Omental fat pad (tissue), 4 donors: ENCODE data around the gene GFPT2. TPM values are rescaled to one million over a fixed set of nuclear protein-coding genes. Genes with fewer than 3 reads are reported as not detected.
A peak's percentile ranks its signal among the peaks of the same experiment; 100 is the strongest.

Experiments used
- ATAC-seq: fragments of 150-250 bp; one replicate; pipeline ENCODE4 v1.9.1; 2016; ENCODE audit warnings: mild to moderate bottlenecking, moderate library complexity; ENCODE audit not compliant: low FRiP score
- DNase-seq: peaks from one replicate; pipeline ENCODE4 v3.0.0-alpha.2; 2019; ENCODE audit warnings: low spot score
- CTCF ChIP-seq, 3 donors: fragments of 450-650 bp; IDR thresholded peaks; one replicate each; pipeline ENCODE4 v1.5.1; 2016 to 2017; ENCODE audit warnings: antibody characterized with exemption in 3 of 3, mild to moderate bottlenecking in 3 of 3, moderate library complexity in 2 of 3
- total RNA-seq, 4 donors: library from RNA; depleted of rRNA; stranded (reverse); fragments of >200 nt; gene quantifications; one replicate each; pipeline ENCODE4 v1.1.0, GENCODE V29; 2016

GFPT2 gene
- total RNA-seq, 4 donors from 2014 or later = 42.3 to 553 (median 270) TPM

- no peak for DNase-seq
- TF ChIP-seq CTCF (IDR thresholded peaks at IDR 0.05) = no peak
- no peak for ATAC-seq
Observed at GRCh38 chr5:180373454-180373853, 20.3 kb upstream of the GFPT2 start.

GRCh38 chr5:180371949-180372348, 18.8 kb upstream of the GFPT2 start:
- no peak for TF ChIP-seq CTCF (IDR thresholded peaks at IDR 0.05)
- ATAC-seq = no peak
- no peak for DNase-seq

DNA sequence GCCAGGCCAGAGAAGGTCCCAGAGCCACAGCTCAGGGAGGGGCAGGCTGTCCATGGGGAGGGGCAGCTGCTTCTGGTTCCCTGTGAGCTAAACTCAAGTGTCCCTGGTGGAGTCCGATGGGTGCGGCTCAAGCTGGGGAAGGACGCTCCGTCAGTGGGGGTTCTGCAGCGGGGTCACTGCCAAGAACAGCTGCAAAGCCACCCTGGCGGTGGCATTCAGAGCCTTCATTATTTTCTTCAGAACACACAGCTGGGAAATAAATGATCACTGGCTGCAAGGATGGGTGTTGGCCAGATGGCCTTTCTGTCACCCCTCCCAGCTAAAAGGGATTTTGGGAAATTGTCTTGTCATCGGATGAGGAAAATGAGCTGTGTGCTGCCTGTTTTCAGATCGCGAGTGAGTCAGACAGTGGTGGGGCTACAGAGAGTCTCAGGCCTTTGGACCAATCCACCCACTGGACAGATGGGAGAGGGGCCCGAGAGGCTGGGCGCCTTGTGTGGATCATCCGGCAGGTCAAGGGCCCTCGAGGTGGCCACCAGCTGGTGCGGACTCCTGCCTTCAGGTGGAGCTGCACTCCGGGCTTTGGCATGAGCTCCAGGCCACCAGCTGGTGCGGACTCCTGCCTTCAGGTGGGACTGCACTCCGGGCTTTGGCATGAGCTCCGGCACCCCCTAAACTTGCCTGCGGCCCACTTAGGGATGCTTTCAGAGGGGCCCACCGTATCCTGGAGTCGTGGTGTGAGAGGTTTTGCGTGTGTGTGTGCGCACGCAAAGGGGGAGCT, 17.9 kb upstream of the GFPT2 start:
- no peak for TF ChIP-seq CTCF (IDR thresholded peaks at IDR 0.05)
- no peak for DNase-seq
- ATAC-seq = peak; percentile 23

- no peak for DNase-seq
- no peak for TF ChIP-seq CTCF (IDR thresholded peaks at IDR 0.05)
- ATAC-seq = no peak
Observed at GRCh38 chr5:180367991-180368390, 14.9 kb upstream of the GFPT2 start.

DNA sequence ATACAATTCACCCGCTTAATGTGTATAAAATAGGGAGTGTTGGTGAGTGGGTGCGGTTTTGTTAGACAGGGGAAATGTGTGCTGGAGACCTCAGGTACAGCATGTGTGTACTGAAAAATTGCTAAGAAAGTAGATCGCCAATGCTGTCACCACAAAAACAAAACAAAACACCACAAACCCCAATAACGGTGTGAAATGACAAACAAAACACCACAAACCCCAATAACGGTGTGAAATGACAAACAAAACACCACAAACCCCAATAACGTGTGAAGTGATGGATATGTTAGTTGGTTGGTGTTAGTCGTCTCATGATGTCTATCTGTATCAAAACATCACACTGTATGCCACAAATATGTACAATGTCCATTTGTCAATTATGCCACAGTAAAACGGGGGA, 14.2 kb upstream of the GFPT2 start:
- DNase-seq = no peak
- ATAC-seq = no peak
- TF ChIP-seq CTCF (IDR thresholded peaks at IDR 0.05) = no peak

- peak; percentile 50 for ATAC-seq
- no peak for TF ChIP-seq CTCF (IDR thresholded peaks at IDR 0.05)
- DNase-seq = no peak
Observed at GRCh38 chr5:180366326-180366725, 13.2 kb upstream of the GFPT2 start.

- ATAC-seq = no peak
- no peak for TF ChIP-seq CTCF (IDR thresholded peaks at IDR 0.05)
Observed at GRCh38 chr5:180365829-180366228, 12.7 kb upstream of the GFPT2 start.

More at GRCh38 chr5:180365829-180366228, 12.7 kb upstream of the GFPT2 start:
- no peak for DNase-seq
